GM04503 (cell line): ENCODE measurements around the gene MIAT.
A peak's percentile ranks its signal among the peaks of the same experiment; 100 is the strongest.

ENCODE experiments used
- DNase-seq: peaks from one replicate; pipeline ENCODE4 v3.0.0-alpha.2; 2012; ENCODE audit warnings: low read depth

Gene MIAT

GRCh38 chr22:26632422-26633155, 24.8 kb upstream of the MIAT start:
- DNase-seq = no peak

DNA sequence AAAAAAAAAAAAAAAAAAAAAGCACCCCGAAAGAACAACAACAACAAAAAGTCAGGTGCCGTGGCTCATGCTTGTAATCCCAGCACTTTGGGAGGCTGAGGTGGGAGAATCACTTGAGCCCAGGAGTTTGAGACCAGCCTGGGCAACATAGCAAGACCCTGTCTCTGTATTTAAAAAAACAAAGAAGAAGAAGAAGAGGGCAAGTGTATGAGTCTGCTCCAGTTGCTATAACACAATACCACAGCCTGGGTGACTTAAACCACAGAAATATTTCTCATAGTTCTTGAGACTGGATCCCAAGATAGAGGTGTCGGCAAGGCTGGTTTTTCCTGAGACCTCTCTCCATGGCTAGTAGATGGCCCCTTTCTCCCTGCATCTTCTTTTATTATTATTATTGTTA, 23.2 kb upstream of the MIAT start:
- no peak for DNase-seq

DNA sequence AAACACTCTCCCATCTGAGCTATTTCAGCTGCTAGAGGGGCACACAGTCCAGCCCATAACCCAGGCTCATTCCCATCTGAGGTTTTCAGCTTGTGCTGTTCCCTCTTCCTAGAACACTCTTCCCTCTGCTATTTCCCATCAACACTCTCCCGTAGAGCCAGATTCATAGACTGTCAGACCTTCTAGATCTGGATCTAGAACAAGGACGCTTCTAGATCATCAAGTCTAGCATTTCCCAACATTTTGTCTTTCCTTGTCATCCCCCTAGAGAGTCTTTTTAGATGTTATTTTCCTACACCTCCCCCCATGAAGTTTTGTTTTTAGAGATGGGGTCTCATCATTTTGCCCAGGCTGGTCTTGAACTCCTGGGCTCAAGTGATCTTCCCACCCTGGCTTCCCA, 22.3 kb upstream of the MIAT start:
- no peak for DNase-seq

DNA sequence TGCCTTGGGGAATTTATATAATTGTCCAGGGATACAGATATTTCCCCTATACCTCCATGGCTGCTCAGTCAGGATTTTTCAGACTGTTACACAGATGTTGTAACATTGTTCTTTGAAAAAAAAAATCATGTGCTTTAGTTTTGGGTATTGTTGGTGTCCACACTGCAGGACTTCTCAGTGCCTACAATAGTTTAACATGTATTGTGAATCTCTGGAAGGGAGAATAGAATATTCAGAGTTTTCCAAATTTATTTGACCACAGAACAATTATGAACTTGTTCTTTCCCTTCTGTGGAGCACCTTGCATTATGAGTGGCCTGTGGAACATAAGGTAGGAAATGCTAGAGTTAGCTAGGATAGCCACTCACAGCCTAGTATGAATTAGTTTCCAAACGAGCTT, 21.1 kb upstream of the MIAT start:
- no peak for DNase-seq

DNA sequence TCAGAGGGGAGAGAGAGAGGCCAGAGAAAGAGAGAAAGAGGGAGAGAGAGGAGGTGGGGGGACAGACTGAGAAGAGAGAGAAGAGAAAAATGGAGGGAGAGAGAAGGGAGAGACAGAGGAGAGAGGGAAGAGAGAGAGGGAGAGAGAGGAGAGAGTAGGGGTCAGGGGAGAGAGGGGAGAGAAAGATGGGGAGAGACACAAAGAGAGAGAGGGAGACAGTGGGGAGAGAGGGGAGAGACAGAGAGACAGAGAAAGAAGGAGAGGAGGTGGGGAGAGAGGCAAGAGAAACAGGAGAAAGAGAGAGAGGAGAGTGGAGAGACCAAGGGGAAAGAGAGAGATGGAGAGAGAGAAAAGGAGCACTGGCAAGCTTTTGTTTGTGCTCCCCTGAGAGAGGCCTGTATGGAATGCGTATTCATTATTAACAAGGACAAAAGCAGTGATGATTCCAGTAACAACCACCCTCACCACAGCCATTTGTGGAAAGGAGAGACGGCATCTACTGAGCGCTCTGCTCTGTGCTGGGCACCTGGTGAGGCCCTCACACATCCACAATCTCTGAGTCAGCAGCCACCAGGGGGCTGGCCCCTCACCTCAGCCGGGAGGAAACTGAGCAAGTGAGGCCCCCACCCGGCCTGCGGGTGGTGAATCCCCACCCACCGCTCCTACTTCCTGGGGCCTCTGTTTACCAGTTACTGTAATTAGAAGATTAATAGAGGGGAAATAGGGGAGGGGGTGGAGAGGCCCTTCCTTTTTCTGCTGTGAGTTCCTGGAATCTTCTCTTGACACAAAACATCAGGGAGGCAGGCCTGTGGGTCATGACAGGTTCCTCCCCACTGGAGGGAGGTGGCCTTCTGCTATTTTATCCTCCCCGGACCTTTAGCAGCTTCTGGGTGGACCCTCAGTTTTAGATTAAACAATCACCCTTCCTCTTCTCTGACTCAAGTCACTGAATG, 14.6 kb upstream of the MIAT start:
- no peak for DNase-seq

GRCh38 chr22:26643418-26644100, 13.8 kb upstream of the MIAT start:
- DNase-seq = no peak

DNA sequence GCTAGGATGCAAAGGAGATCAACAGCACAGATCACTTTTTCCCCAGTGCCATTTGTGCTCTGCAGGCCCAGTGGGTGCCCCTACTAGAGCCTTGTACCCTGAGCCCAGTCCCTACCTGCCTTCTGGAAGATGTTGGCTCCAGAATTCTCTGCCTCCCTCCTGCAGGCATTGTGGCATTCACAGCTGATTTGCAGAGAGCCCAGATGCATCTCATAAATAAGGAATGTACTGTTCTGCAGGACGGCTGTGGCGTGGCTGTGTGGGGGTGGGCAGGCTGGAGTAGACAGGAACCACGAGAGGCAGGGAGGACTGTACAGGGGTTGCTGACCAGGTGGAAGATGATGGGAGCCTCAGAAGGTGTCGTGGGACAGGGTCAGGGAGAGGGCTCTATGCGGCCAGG, 11.2 kb upstream of the MIAT start:
- DNase-seq = no peak

GRCh38 chr22:26648011-26648497, 9.3 kb upstream of the MIAT start:
- DNase-seq = no peak

DNA sequence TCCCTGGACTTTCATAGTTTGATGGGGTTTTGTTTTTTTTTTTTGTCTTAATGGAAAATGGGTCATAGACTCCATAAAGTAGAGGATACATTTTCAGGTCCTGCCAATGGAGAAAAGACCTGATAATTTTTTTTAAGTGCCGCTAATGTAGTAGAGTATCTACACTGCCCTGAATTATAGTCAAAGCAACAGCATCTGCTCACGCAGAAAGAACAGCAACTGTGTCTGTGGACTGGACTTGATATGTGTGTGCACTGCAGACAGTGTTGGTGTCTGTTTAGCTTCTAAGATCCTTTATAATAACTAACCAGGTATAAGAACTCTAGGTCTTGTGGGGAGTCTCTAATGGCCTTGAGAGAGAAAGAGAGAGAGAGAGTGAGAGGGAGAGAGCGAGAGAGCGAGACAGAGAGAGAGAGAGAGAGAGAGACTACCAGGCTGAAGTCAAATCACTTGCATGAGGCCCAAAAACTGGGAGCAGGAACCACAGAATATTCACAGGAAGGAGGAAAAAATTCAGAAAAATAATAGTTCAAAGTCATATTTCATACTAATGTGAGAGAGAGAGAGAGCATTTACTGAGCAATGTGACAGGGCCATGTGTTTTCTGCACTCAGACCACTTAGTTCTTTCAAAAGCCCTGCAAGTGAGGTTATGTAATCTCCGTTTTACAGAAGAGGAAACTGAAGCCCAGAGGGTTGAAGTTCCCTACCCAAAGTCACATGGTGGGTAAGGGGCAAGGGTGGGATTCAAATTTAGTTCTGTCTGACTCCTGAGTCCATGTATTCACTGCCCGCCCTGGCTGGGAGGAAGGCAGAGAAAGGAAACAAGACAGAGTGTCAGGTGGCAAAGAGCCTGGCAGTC, 8.6 kb upstream of the MIAT start:
- DNase-seq = no peak

DNA sequence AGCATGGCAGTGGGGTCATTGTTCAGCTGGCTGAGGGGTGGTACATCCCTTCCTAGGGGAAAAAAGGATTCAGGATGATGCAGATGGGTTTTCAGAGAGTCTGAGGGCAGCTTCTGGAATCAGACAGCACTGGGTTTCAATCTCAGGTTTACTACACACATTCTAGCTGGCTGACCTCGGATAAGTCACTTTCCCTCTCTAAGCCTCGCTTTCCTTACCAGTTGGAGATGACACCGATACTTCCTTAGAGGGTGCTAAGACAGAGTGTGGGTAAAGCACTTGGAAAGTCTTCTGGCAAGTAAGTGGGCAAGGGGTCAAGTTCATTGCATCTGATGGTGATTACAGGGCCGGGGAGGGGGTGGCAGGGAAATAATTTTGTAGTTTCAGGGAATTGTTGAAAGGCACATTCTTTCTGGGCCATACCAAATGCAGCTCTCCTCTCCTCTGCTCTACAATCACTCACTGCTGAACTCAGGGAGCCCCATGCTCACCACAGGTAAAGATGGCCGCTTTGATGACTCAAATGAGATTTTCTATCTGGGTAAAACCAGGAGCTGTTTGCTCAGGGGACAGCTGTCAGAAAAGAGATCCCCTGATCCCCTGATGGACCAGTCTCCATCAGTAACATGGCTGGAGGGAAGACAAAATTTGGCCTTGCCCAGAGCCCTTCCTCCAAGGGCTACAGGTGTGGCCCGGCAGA, 6.5 kb upstream of the MIAT start:
- no peak for DNase-seq

- no peak for DNase-seq
Observed at GRCh38 chr22:26651815-26652214, 5.6 kb upstream of the MIAT start.

GRCh38 chr22:26658161-26658560, 773 bp downstream of the MIAT start:
- no peak for DNase-seq

- DNase-seq = peak; percentile 37
Observed at GRCh38 chr22:26658671-26659478, 1.5 kb downstream of the MIAT start.

- no peak for DNase-seq
Observed at GRCh38 chr22:26660356-26660755, 3.0 kb downstream of the MIAT start.

- no peak for DNase-seq
Observed at GRCh38 chr22:26660961-26661578, 3.7 kb downstream of the MIAT start.

DNA sequence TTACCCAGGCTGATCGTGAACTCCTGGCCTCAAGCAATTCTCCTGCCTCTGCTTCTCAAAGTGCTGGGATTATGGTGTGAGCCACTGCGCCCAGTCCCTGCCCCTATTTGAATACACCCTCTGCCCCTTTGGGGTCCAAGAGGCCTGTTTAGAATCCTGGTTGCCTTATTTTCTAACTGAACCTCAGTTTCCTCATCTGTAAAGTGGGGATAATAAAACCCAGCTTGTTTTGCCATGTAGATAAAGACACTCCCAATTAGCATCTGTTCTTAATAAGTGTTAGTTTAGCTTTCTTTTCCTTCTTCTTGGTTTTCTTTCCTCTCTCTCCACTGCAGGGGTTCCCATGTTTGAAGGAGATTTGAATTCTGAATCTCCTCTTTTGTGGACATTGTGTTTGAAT, 4.8 kb downstream of the MIAT start:
- DNase-seq = no peak

DNA sequence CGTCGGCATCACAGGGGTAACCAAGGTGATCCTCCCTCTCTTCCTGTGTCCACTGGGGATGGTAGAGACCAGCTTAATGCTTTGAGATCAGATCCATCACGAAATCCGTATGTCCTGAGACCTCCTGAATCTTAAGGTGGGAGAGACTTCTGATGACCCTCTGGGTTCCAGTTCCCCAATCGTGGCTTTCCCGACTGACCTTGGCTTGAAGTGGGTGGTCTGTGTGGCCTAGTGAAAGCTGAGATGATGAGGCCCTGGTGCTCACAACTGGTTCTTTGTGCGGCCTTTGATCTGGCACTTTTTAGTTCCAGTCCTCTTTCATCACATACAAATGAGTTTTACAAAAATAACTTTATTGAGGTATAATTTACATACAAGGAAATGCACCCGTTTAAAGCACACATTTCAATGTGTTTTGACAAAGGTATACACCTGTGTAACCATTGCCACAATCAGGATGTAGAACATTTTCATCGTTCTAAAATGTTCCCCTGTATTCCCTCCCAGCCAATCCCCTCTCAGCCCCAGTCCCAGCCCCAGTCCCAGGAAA, 6.1 kb downstream of the MIAT start:
- DNase-seq = no peak

GRCh38 chr22:26665813-26666231, 8.4 kb downstream of the MIAT start:
- DNase-seq = peak; percentile 60

GRCh38 chr22:26667140-26667539, 9.8 kb downstream of the MIAT start:
- DNase-seq = no peak
